H1 (cell line): Measurements from ENCODE around the gene UROC1. TPM values are rescaled to one million over a fixed set of nuclear protein-coding genes. Genes with fewer than 3 reads are reported as not detected.

Experiments
- CTCF ChIA-PET: fragments of 300-600 bp; sonication (Branson Sonifier 250); formaldehyde crosslinking; loops from one replicate; lab custom pipeline; 2021; ENCODE audit not compliant: partially characterized antibody; lab: Charles Lee
- POLR2A ChIA-PET: fragments of 300-600 bp; sonication (Branson Sonifier 250); formaldehyde crosslinking; loops from one replicate; lab custom pipeline; 2021; ENCODE audit warnings: inconsistent platforms; ENCODE audit not compliant: partially characterized antibody; lab: Charles Lee
- DNase-seq, 2 experiments: peaks; one replicate each; pipeline versions ENCODE4 v3.0.0 to v3.0.0-alpha.2; 2010 to 2022; ENCODE audit warnings: low spot score in 2 of 2, low read depth in 1 of 2, mixed read lengths in 1 of 2
- FAIRE-seq: peaks from 2 replicates; lab custom pipeline; 2011; peaks lifted over from hg19 to GRCh38; lab: Jason Lieb, UNC
- H2AFZ ChIP-seq: 2 replicates; pipeline ENCODE4 v1.8.1; 2012; ENCODE audit warnings: low read length, inconsistent platforms
- H2AK5ac ChIP-seq: 2 replicates; pipeline ENCODE4 v1.6.1; 2013; ENCODE audit warnings: low read depth, low read length
- H2BK120ac ChIP-seq: replicated peaks from 2 replicates; pipeline ENCODE3; 2013; ENCODE audit warnings: low read depth, low read length, inconsistent platforms
- H2BK12ac ChIP-seq: 2 replicates; pipeline ENCODE4 v1.6.1; 2013; ENCODE audit warnings: low read depth, low read length
- H2BK15ac ChIP-seq: 2 replicates; pipeline ENCODE4 v1.6.1; 2013; ENCODE audit warnings: low read length
- H2BK20ac ChIP-seq: 2 replicates; pipeline ENCODE4 v1.6.1; 2013; ENCODE audit warnings: low read length
- H2BK5ac ChIP-seq: 2 replicates; pipeline ENCODE4 v1.6.1; 2013; ENCODE audit warnings: low read depth, low read length
- H3K14ac ChIP-seq: 2 replicates; pipeline ENCODE4 v1.6.1; 2013; ENCODE audit warnings: inconsistent platforms; ENCODE audit not compliant: insufficient read length
- H3K18ac ChIP-seq: 2 replicates; pipeline ENCODE4 v1.6.1; 2013; ENCODE audit warnings: low read length; ENCODE audit errors: extremely low read depth
- H3K23ac ChIP-seq: 2 replicates; pipeline ENCODE4 v1.6.1; 2013; ENCODE audit warnings: inconsistent platforms; ENCODE audit not compliant: insufficient read length
- H3K23me2 ChIP-seq: 2 replicates; pipeline ENCODE4 v1.6.1; 2013; ENCODE audit warnings: low read depth, low read length
- H3K27ac ChIP-seq: 2 replicates; pipeline ENCODE4 v1.6.1; 2011; ENCODE audit warnings: low read depth, low read length, inconsistent platforms
- H3K27me3 ChIP-seq, 4 experiments: replicated peaks in 1 of 4; 1 replicate in 1 of 4; 2 replicates in 3 of 4; pipeline versions ENCODE4 v1.6.1 to v1.8.1; 2011 to 2013; ENCODE audit warnings: low read length in 3 of 4, mild to moderate bottlenecking in 3 of 4, inconsistent platforms in 2 of 4, mixed read lengths in 2 of 4, moderate library complexity in 1 of 4; ENCODE audit not compliant: control insufficient read depth in 3 of 4, insufficient read depth in 3 of 4; ENCODE audit errors: extremely low read depth in 1 of 4
- H3K36me3 ChIP-seq, 4 experiments: 2 replicates each; pipeline versions ENCODE4 v1.6.1 to v1.8.1; 2011 to 2013; ENCODE audit warnings: mild to moderate bottlenecking in 4 of 4, low read length in 3 of 4, moderate library complexity in 2 of 4, control low read depth in 1 of 4, inconsistent platforms in 1 of 4; ENCODE audit not compliant: insufficient read depth in 4 of 4, control insufficient read depth in 2 of 4
- H3K4ac ChIP-seq: replicated peaks from 2 replicates; pipeline ENCODE3; 2013; ENCODE audit warnings: low read length, low read depth, mixed read lengths, inconsistent platforms; ENCODE audit not compliant: insufficient read length
- H3K4me1 ChIP-seq, 4 experiments: replicated peaks in 1 of 4; 1 replicate in 1 of 4; 2 replicates in 3 of 4; pipeline versions ENCODE4 v1.6.1 to v1.8.1; 2011 to 2013; ENCODE audit warnings: low read length in 3 of 4, inconsistent platforms in 2 of 4, mixed read lengths in 1 of 4; ENCODE audit not compliant: insufficient read depth in 4 of 4, control insufficient read depth in 3 of 4
- H3K4me2 ChIP-seq, 2 experiments: 2 replicates each; pipeline versions ENCODE4 v1.6.1 to v1.8.1; 2011 to 2013; ENCODE audit warnings: low read depth in 2 of 2, low read length in 2 of 2, control low read depth in 1 of 2, inconsistent platforms in 1 of 2, mild to moderate bottlenecking in 1 of 2; ENCODE audit not compliant: insufficient read depth in 1 of 2
- H3K4me3 ChIP-seq, 4 experiments: fragments of 200-600, 300-600 bp in 1 of 4; sonication (generic), shearing (Covaris generic), sonication (Bioruptor Twin) in 1 of 4; 2 replicates each; pipeline versions ENCODE4 v1.5.1 to v1.8.1; 2011 to 2016; ENCODE audit warnings: low read length in 4 of 4, low read depth in 3 of 4, control low read depth in 2 of 4, inconsistent platforms in 2 of 4, mild to moderate bottlenecking in 2 of 4, mixed read lengths in 1 of 4, moderate library complexity in 1 of 4; ENCODE audit not compliant: insufficient read depth in 2 of 4; ENCODE audit errors: extremely low read depth in 1 of 4
- H3K56ac ChIP-seq: replicated peaks from 2 replicates; pipeline ENCODE3; 2013; ENCODE audit warnings: low read depth, mild to moderate bottlenecking, mixed read lengths, low read length, inconsistent platforms; ENCODE audit not compliant: insufficient read length
- H3K79me1 ChIP-seq: 2 replicates; pipeline ENCODE4 v1.6.1; 2013; ENCODE audit warnings: low read depth, low read length, control low read depth
- H3K79me2 ChIP-seq, 2 experiments: 2 replicates each; pipeline versions ENCODE4 v1.6.1 to v1.8.1; 2012 to 2013; ENCODE audit warnings: low read length in 2 of 2, mild to moderate bottlenecking in 2 of 2, inconsistent platforms in 1 of 2; ENCODE audit not compliant: insufficient read depth in 2 of 2, control insufficient read depth in 1 of 2
- H3K9ac ChIP-seq, 4 experiments: replicated peaks in 1 of 4; 1 replicate in 1 of 4; 2 replicates in 3 of 4; pipeline versions ENCODE4 v1.6.1 to v1.8.1; 2011 to 2013; ENCODE audit warnings: low read depth in 3 of 4, low read length in 3 of 4, control low read depth in 2 of 4, mild to moderate bottlenecking in 2 of 4, moderate library complexity in 2 of 4, inconsistent platforms in 1 of 4; ENCODE audit errors: extremely low read depth in 1 of 4
- H3K9me3 ChIP-seq, 2 experiments: 2 replicates each; pipeline versions ENCODE4 v1.6.1 to v1.8.1; 2012 to 2013; ENCODE audit warnings: mild to moderate bottlenecking in 2 of 2, moderate library complexity in 2 of 2, control low read depth in 1 of 2, inconsistent platforms in 1 of 2, low read depth in 1 of 2, low read length in 1 of 2, mixed read lengths in 1 of 2; ENCODE audit not compliant: insufficient read depth in 2 of 2
- H4K20me1 ChIP-seq, 2 experiments: replicated peaks in 1 of 2; 2 replicates each; pipeline versions ENCODE3 to v1.8.1; 2011 to 2013; ENCODE audit warnings: inconsistent platforms in 2 of 2, low read length in 2 of 2, mild to moderate bottlenecking in 1 of 2; ENCODE audit not compliant: insufficient read depth in 2 of 2, control insufficient read depth in 1 of 2
- H4K5ac ChIP-seq: 2 replicates; pipeline ENCODE4 v1.6.1; 2013; ENCODE audit warnings: low read length, low read depth, mixed read lengths, inconsistent platforms; ENCODE audit not compliant: insufficient read length
- H4K8ac ChIP-seq: 2 replicates; pipeline ENCODE4 v1.8.0; 2013; ENCODE audit warnings: mild to moderate bottlenecking, moderate library complexity, low read length, inconsistent platforms; ENCODE audit not compliant: insufficient read depth; ENCODE audit errors: extremely low read depth
- H4K91ac ChIP-seq: replicated peaks from 2 replicates; pipeline ENCODE3; 2013; ENCODE audit warnings: low read length, mixed read lengths, inconsistent platforms; ENCODE audit not compliant: insufficient read length
- ASH2L ChIP-seq: fragments of 200-600, 300-600 bp; sonication (generic); IDR thresholded peaks from one replicate; pipeline ENCODE4 v1.7.1; 2017; ENCODE audit warnings: low read length
- BRCA1 ChIP-seq: IDR thresholded peaks from 2 replicates; pipeline ENCODE4 v1.6.1; 2012; ENCODE audit warnings: low read depth, low read length, improper control_type of control experiment
- CHD2 ChIP-seq: IDR thresholded peaks from 2 replicates; pipeline ENCODE4 v1.6.1; 2012; ENCODE audit warnings: low read length, improper control_type of control experiment
- E2F6 ChIP-seq: IDR thresholded peaks from 2 replicates; pipeline ENCODE4 v1.6.1; 2012; ENCODE audit warnings: inconsistent platforms
- HDAC6 ChIP-seq: IDR thresholded peaks from one replicate; pipeline ENCODE4 v1.7.1; 2012; ENCODE audit warnings: low read depth, mild to moderate bottlenecking, inconsistent platforms, low read length, moderate library complexity
- JUN ChIP-seq: IDR thresholded peaks from 2 replicates; pipeline ENCODE4 v1.6.1; 2011; ENCODE audit warnings: low read depth, mild to moderate bottlenecking, improper control_type of control experiment, low read length
- KDM1A ChIP-seq: fragments of 200-600, 300-600 bp; sonication (generic); IDR thresholded peaks from 2 replicates; pipeline ENCODE4 v1.7.1; 2016; ENCODE audit warnings: mild to moderate bottlenecking, low read length, borderline replicate concordance
- MAFK ChIP-seq: IDR thresholded peaks from 2 replicates; pipeline ENCODE4 v1.6.1; 2012; ENCODE audit warnings: low read depth, mild to moderate bottlenecking, improper control_type of control experiment, low read length
- NANOG ChIP-seq: IDR thresholded peaks from 2 replicates; pipeline ENCODE4 v1.6.1; 2011; ENCODE audit warnings: low read length, low read depth, mild to moderate bottlenecking, inconsistent platforms; ENCODE audit not compliant: insufficient read depth, poor library complexity, severe bottlenecking
- PHF8 ChIP-seq: fragments of 200-600 bp; sonication (generic); conservative IDR thresholded peaks from 2 replicates; pipeline ENCODE4 v1.7.1; 2012; ENCODE audit warnings: low read depth, mild to moderate bottlenecking, inconsistent platforms, low read length, moderate library complexity
- RAD21 ChIP-seq, 2 experiments: IDR thresholded peaks in 1 of 2; conservative IDR thresholded peaks in 1 of 2; 2 replicates each; pipeline ENCODE4 v1.6.1; 2011; ENCODE audit warnings: low read depth in 2 of 2, low read length in 2 of 2, improper control_type of control experiment in 1 of 2, inconsistent platforms in 1 of 2, mild to moderate bottlenecking in 1 of 2, moderate library complexity in 1 of 2
- RBBP5 ChIP-seq: IDR thresholded peaks from 2 replicates; pipeline ENCODE4 v1.7.1; 2012; ENCODE audit warnings: low read depth, mild to moderate bottlenecking, inconsistent platforms, low read length, moderate library complexity, borderline replicate concordance
- ZNF274 ChIP-seq: IDR thresholded peaks from 2 replicates; pipeline ENCODE4 v1.7.0; 2012; ENCODE audit warnings: low read length, borderline replicate concordance; ENCODE audit errors: extremely low read depth
- WGBS, 2 experiments: shearing (Covaris generic) in 1 of 2; methylation state at CpG; one replicate each; pipeline versions ENCODE4 v1.1.6 to v1.1.7; 2013 to 2015; ENCODE audit warnings: low lambda C conversion rate in 2 of 2, mixed read lengths in 2 of 2, inconsistent platforms in 1 of 2, low coverage in 1 of 2, missing lambda C conversion rate in 1 of 2; ENCODE audit not compliant: insufficient replicate concordance in 2 of 2, insufficient coverage in 1 of 2, insufficient read length in 1 of 2; ENCODE audit errors: extremely low coverage in 1 of 2, missing lambda C conversion rate in 1 of 2; 5-methylcytosine and 5-hydroxymethylcytosine counted together
- polyA plus RNA-seq, 7 experiments: library from polyadenylated mRNA; depleted of rRNA in 3 of 7; stranded (reverse) in 5 of 7; unstranded in 2 of 7; fragments of >200 nt in 5 of 7; fragments of 200-250 nt in 2 of 7; gene quantifications; 1 replicate in 5 of 7; 2 replicates in 1 of 7; 4 replicates in 1 of 7; pipeline versions ENCODE4 v1.2.1 to v1.2.3, GENCODE V29; 2011 to 2013; ENCODE audit warnings: missing spikeins in 2 of 7, mixed read lengths in 2 of 7
- total RNA-seq: library from RNA; stranded (reverse); fragmentation: NEBNext Ultra II Directional; extraction: Animal tissue kit (Norgen Biotek cat#: 25700); gene quantifications from 2 replicates; pipeline ENCODE4 v1.2.1, GENCODE V29; 2021

UROC1 gene
- total and polyA plus RNA-seq, 2 of the 8 experiments (the other 6 are each of a cell fraction or from before 2014, with no cell fraction given): 0.03 TPM; not detected in 1

- H3K9me3 ChIP-seq: no peaks in the 10 kb centered on the region
- H3K79me1 ChIP-seq: no peaks in the 10 kb centered on the region; the same call in 1 of the 2 replicates
- no peak overlapping the region for H3K18ac ChIP-seq
- H3K14ac ChIP-seq: no peak overlapping the region
- no peak overlapping the region for H3K23ac ChIP-seq
- H4K8ac ChIP-seq: no peak overlapping the region
- H2BK15ac ChIP-seq: no peak overlapping the region
- no peak overlapping the region for H3K4ac ChIP-seq
- H3K4me1 ChIP-seq: peaks cover 0 to 10% (median 1%) of the 10 kb centered on the region in 4 experiments; a peak in 3 of 7 replicates
- no peak for TF ChIP-seq BRCA1
- TF ChIP-seq HDAC6: no peak
- no peak for TF ChIP-seq MAFK
- no peak for TF ChIP-seq RBBP5
- no peak for TF ChIP-seq ASH2L
- no peak for TF ChIP-seq E2F6
- no peak for TF ChIP-seq JUN
- no peak for TF ChIP-seq PHF8
- no peak for TF ChIP-seq KDM1A
- no peak for TF ChIP-seq CHD2
- no peak for TF ChIP-seq NANOG
- TF ChIP-seq RAD21 (IDR thresholded peaks at IDR 0.05 in 1 of 2, conservative IDR thresholded peaks at IDR 0.05 in 1 of 2; ENCODE audit: low read depth in 2 of 2, low read length in 2 of 2): no peak
- TF ChIP-seq ZNF274: no peak
- TF ChIP-seq, all 59 proteins: peak for 0
- H3K27me3 ChIP-seq: no peaks in the 10 kb centered on the region
- H4K5ac ChIP-seq: no peak overlapping the region
- no peak overlapping the region for H2BK5ac ChIP-seq
- H3K79me2 ChIP-seq: no peaks in the 10 kb centered on the region
- no peaks in the 10 kb centered on the region for H3K23me2 ChIP-seq
- no peak overlapping the region for H3K56ac ChIP-seq
- peaks cover 4% of the 10 kb centered on the region in 2 experiments for H4K20me1 ChIP-seq
- no peak overlapping the region for H2BK120ac ChIP-seq
- H3K4me2 ChIP-seq: no peak overlapping the region
- H2AFZ ChIP-seq: no peak overlapping the region
- H4K91ac ChIP-seq: no peak overlapping the region
- H3K9ac ChIP-seq: no peak overlapping the region
- H3K36me3 ChIP-seq: peaks cover 0 to 4% (median 0%) of the 10 kb centered on the region in 4 experiments; a peak in 2 of 8 replicates
- no peak overlapping the region for H2AK5ac ChIP-seq
- DNase-seq (no peak), FAIRE-seq (no peak)
- ChIA-PET CTCF (interaction anchor here (0.8 to 2.0 kb wide), 5 partner anchors 9 to 305 kb away, joined by 3 to 5 read pairs (median 5); no protein-coding TSS in a partner anchor), POLR2A (interaction anchor here (1.7 to 2.4 kb wide), 2 partner anchors 10 kb away, joined by 4 to 7 read pairs; no protein-coding TSS in a partner anchor)
- H3K4me3 ChIP-seq: no peak overlapping the region
- H2BK12ac ChIP-seq: no peak overlapping the region
- no peak overlapping the region for H3K27ac ChIP-seq
- no peak overlapping the region for H2BK20ac ChIP-seq
- 91% methylated on average over 10 of the region's 10 CpGs; no CpG with 5 or more reads in 1 of the 2 experiments for WGBS, 2 experiments
Observed at GRCh38 chr3:126438746-126439145, 78.8 kb downstream of the UROC1 start.
